ENCODE measurements around the gene FAM107B. TPM values are rescaled to one million over a fixed set of nuclear protein-coding genes. Genes with fewer than 3 reads are reported as not detected.

FAM107B gene
- total and polyA plus RNA-seq, 12 donors: 2.6 to 18.5 (median 6.2) TPM

GRCh38 chr10:14728346-14728745 lies 46.4 kb downstream of the FAM107B start:
- TF ChIP-seq CTCF (IDR thresholded peaks at IDR 0.05): no peak
- H3K27me3 ChIP-seq: peaks cover 0 to 3% (median 0%) of the 10 kb centered on the region in 7 donors
- no peaks in the 10 kb centered on the region for H3K4me1 ChIP-seq
- no peaks in the 10 kb centered on the region for H3K36me3 ChIP-seq
- H3K4me3 ChIP-seq: no peak overlapping the region
- intact Hi-C loops (cut with DNase I): no loop called here
- ATAC-seq: no peak
- H3K27ac ChIP-seq: no peak overlapping the region
- peaks cover 0 to 6% (median 0%) of the 10 kb centered on the region in 11 donors for H3K9me3 ChIP-seq
- 64 to 74% methylated on average over 3 of the region's 3 CpGs for WGBS, 2 donors
- no peak for DNase-seq

DNA sequence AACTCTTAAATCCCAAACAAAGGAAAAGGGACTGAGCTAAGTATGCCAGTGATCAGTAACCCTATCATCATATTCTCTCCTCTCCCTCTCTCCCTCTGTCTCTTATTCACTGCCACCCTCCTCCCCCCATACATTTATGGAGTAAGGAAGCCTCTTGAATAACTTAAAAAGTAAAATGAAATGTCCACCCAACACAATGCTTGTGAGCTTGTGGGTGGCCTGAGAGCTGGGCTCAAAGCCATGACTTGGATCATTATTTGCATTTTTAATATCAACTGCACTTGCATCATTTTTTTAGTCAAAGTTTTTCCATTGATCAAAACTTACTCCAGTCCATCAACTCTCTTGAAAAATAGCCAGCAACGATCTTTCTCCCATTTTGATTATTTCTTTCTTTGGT lies 46.8 kb downstream of the FAM107B start:
- ATAC-seq (no peak), DNase-seq (no peak)
- no peak overlapping the region for H3K4me3 ChIP-seq
- no peaks in the 10 kb centered on the region for H3K4me1 ChIP-seq
- peaks cover 0 to 6% (median 0%) of the 10 kb centered on the region in 11 donors for H3K9me3 ChIP-seq
- no peak for TF ChIP-seq CTCF (IDR thresholded peaks at IDR 0.05)
- no peaks in the 10 kb centered on the region for H3K36me3 ChIP-seq
- H3K27ac ChIP-seq: no peak overlapping the region
- H3K27me3 ChIP-seq: peaks cover 0 to 3% (median 0%) of the 10 kb centered on the region in 7 donors
- 71 to 82% methylated on average over 1 of the region's 1 CpG for WGBS, 2 donors
- intact Hi-C loops (cut with DNase I): no loop called here

DNA sequence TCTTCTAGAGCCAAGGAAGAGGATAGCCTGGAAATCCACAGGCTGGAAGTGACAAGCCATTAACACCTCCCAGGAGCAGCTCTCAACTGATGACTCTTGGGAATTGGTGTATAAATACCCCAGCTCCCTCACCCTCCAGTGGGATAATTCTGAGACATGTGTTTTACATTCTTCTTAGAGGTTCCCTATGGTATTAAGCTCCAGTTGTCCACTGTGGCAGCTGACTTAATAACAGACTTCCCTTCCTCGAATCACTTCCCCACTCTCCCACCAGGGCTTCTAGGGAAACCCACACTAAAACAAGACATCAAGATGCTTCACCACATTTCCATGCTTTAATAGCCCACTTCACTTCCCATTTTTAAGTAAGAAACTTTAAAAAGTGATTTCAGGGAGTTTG lies 47.2 kb downstream of the FAM107B start:
- Histone ChIP-seq H3K27ac (no peak overlapping the region), H3K9me3 (peaks cover 0 to 6% (median 0%) of the 10 kb centered on the region in 11 donors), H3K4me1 (no peaks in the 10 kb centered on the region), H3K4me3 (no peak overlapping the region), H3K27me3 (peaks cover 0 to 3% (median 0%) of the 10 kb centered on the region in 7 donors), H3K36me3 (no peaks in the 10 kb centered on the region)
- WGBS, 2 donors: 58 to 59% methylated on average over 1 of the region's 1 CpG
- TF ChIP-seq CTCF (IDR thresholded peaks at IDR 0.05): no peak
- intact Hi-C loops (cut with DNase I): no loop called here
- ATAC-seq (no peak), DNase-seq (no peak)

GRCh38 chr10:14724931-14725330 lies 49.8 kb downstream of the FAM107B start:
- H3K27ac ChIP-seq: no peak overlapping the region
- ATAC-seq (no peak), DNase-seq (no peak)
- H3K36me3 ChIP-seq: no peaks in the 10 kb centered on the region
- no peak overlapping the region for H3K4me3 ChIP-seq
- 70 to 89% methylated on average over 2 of the region's 2 CpGs for WGBS, 2 donors
- H3K4me1 ChIP-seq: no peaks in the 10 kb centered on the region
- no peak for TF ChIP-seq CTCF (IDR thresholded peaks at IDR 0.05)
- intact Hi-C loops (cut with DNase I): no loop called here
- peaks cover 0 to 3% (median 0%) of the 10 kb centered on the region in 7 donors for H3K27me3 ChIP-seq
- H3K9me3 ChIP-seq: peaks cover 0 to 10% (median 0%) of the 10 kb centered on the region in 11 donors
